Cardiac muscle cell (in vitro differentiated cells and primary cell): ENCODE measurements around the gene HSPBP1. TPM values are rescaled to one million over a fixed set of nuclear protein-coding genes. Genes with fewer than 3 reads are reported as not detected.
A peak's percentile ranks its signal among the peaks of the same experiment; 100 is the strongest.

Experiments
- DNase-seq, 2 donors: peaks; one replicate each; pipeline versions ENCODE4 v3.0.0 to v3.0.0-alpha.2; 2010 to 2017; ENCODE audit warnings: low read depth in 1 of 2, low spot score in 1 of 2
- H3K27ac ChIP-seq: fragments of 200-600 bp; sonication (generic); 2 replicates; pipeline ENCODE4 v1.5.1; 2016
- H3K27me3 ChIP-seq: fragments of 200-600 bp; sonication (generic); 2 replicates; pipeline ENCODE4 v1.6.0; 2016; ENCODE audit warnings: control low read depth
- H3K36me3 ChIP-seq: fragments of 200-600 bp; sonication (generic); 2 replicates; pipeline ENCODE4 v1.5.1; 2016; ENCODE audit warnings: control low read depth
- H3K4me1 ChIP-seq: fragments of 200-600 bp; sonication (generic); 2 replicates; pipeline ENCODE4 v1.8.1; 2017; ENCODE audit warnings: low read depth, mild to moderate bottlenecking, mixed run types
- H3K4me3 ChIP-seq: fragments of 200-600 bp; sonication (generic); 2 replicates; pipeline ENCODE4 v1.5.1; 2016; ENCODE audit warnings: mild to moderate bottlenecking
- H3K9me3 ChIP-seq: fragments of 200-600 bp; sonication (generic); 2 replicates; pipeline ENCODE4 v1.5.1; 2017; ENCODE audit warnings: low read depth, mild to moderate bottlenecking, control low read depth
- polyA plus RNA-seq: library from polyadenylated mRNA; unstranded; fragments of >200 nt; fragmentation: Nextera tagmentation; extraction: Ambion mirVana; gene quantifications from 2 replicates; pipeline ENCODE4 v1.2.1, GENCODE V29; 2016
- total RNA-seq: library from RNA; depleted of rRNA; stranded (reverse); fragments of >200 nt; gene quantifications from 2 replicates; pipeline ENCODE4 v1.2.3, GENCODE V29; 2016
- TF ChIP-seq, protein P1 (sequence below): IDR thresholded peaks from 2 replicates; pipeline ENCODE4 v1.5.1; 2012; ENCODE audit warnings: low read depth, mild to moderate bottlenecking, low read length

HSPBP1 gene
- total and polyA plus RNA-seq, 2 experiments from 2014 or later, result 47.2 to 123 TPM

DNA sequence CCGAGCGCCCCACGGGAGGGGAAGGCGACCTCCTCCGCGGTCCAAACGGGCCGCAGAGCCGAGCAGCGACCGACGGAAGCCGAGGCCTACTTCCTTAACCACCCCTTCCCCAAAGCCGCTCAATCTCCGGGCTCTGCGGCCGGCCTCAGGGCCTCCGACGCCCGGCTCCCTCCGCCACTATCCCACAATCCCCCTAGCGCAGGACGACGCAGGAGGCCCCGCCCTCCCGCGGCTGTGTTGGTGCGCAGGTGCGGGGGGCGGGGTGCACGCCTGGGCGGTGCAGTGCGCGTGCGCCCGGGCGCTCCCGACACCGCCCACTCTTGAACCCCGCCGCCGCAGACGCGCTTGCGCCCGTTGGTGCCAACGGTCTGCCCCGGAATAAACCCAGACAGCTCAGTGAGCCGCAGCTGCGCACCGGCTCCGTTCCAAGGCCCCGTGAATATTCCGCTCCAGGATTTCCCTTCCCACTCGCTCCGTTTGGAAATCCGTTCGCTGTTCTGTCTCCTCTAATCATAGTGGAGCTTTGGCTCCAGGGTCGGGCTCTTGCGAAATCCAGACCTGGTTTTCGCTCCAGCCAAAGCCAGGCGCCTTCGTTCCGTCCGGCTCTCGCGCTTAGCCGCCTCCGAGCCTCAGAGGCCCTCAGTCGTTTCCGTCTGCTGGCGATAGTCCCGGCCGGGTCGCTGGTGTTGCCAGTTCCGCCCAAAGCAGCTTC lies 20.9 kb downstream of the HSPBP1 start, which contains the start of gene PPP6R1:
Gene PPP6R1 (minus strand): TSS at position 190 of the 712 bp plus-strand sequence. CDS start 11,914 bp downstream, outside the sequence.
- Histone ChIP-seq H3K36me3 (no peaks in the 10 kb centered on the region), H3K27me3 (no peaks in the 10 kb centered on the region), H3K4me1 (peaks cover 15% of the 10 kb centered on the region), H3K4me3 (peak within 1 kb of the TSS; percentile 85), H3K9me3 (no peaks in the 10 kb centered on the region), H3K27ac (peak within 1 kb of the TSS; percentile 90)
- TF ChIP-seq, protein P1, sequence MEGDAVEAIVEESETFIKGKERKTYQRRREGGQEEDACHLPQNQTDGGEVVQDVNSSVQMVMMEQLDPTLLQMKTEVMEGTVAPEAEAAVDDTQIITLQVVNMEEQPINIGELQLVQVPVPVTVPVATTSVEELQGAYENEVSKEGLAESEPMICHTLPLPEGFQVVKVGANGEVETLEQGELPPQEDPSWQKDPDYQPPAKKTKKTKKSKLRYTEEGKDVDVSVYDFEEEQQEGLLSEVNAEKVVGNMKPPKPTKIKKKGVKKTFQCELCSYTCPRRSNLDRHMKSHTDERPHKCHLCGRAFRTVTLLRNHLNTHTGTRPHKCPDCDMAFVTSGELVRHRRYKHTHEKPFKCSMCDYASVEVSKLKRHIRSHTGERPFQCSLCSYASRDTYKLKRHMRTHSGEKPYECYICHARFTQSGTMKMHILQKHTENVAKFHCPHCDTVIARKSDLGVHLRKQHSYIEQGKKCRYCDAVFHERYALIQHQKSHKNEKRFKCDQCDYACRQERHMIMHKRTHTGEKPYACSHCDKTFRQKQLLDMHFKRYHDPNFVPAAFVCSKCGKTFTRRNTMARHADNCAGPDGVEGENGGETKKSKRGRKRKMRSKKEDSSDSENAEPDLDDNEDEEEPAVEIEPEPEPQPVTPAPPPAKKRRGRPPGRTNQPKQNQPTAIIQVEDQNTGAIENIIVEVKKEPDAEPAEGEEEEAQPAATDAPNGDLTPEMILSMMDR, result no peak
- peak; percentile 98 to 100 for DNase-seq

DNA sequence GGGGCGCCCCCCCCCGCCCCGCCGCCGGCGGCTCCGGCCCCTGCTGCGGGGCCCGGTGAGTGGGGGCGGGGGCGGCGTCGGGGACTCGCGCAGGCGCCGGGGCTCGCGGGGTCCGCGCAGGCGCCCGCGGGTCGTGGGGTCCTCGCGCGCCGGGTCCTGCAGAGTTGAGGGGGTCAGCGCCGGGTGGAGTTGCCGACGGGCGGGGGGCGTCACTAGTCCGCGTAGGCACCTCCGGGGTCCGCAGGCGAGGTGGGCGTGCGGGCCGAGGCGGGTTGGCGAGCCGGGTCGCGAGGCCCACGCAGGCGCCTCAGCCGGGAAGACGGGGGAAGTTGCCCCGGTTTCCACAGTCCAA lies 21.5 kb downstream of the HSPBP1 start:
- TF ChIP-seq, protein P1, result no peak
- Histone ChIP-seq H3K27ac (peak overlapping the region; percentile 90), H3K4me1 (peaks cover 15% of the 10 kb centered on the region), H3K9me3 (no peaks in the 10 kb centered on the region), H3K36me3 (no peaks in the 10 kb centered on the region), H3K27me3 (no peaks in the 10 kb centered on the region), H3K4me3 (peak overlapping the region; percentile 85)
- DNase-seq, result peak in 1 of 2 donors; percentile 32

DNA sequence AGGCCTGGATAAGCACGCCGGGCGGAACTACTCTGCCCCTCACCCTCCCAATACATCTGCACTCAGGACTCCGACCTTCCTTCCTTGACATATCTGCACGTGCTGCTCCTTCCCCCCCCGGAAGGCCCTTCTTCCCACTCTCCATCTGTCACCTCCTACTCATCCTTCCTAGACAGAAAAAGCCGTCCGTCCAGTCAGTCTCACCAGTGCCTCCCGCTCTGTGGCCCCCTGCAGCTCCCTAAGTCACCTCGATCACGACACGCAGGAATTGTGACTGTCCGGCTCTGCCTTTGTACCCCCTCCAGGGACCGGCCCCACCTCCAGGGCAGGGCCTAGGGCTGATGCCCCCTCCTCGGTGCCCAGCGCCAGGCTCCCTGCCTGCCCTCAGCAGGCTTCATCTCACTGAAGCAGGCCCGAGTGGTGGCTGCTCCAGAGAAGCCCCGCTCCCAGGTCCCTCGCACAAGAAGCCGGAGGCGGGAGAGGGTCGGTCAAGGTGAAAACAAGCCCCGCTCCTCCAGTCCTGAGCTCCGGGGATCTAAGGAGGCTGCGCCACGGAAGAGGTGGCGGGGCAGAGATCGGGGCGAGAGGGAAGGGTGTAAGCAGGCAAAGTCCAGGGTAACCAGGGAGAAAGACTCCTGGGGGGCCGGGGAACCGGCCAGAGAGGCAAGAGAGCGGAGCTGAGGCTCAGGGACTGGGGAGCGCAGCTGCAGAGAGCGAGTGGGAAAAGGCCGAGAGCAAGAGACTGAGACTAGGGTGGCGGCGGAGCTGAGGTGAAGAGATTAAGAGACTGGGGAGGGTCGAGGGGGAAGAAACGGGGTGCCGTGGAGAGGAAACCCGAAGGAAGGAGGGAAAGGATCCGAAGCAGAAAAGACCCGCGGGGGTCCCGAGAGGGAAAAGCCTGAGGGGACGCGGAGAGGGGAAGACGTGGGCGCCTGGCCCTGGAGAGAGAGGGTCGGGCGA lies 22.2 kb downstream of the HSPBP1 start:
- Histone ChIP-seq H3K27me3 (no peaks in the 10 kb centered on the region), H3K4me3 (peak overlapping the region; percentile 85), H3K9me3 (no peaks in the 10 kb centered on the region), H3K27ac (peak overlapping the region; percentile 90), H3K36me3 (no peaks in the 10 kb centered on the region), H3K4me1 (peaks cover 15% of the 10 kb centered on the region)
- TF ChIP-seq, protein P1, result no peak
- DNase-seq, result peak; percentile 17 to 47

DNA sequence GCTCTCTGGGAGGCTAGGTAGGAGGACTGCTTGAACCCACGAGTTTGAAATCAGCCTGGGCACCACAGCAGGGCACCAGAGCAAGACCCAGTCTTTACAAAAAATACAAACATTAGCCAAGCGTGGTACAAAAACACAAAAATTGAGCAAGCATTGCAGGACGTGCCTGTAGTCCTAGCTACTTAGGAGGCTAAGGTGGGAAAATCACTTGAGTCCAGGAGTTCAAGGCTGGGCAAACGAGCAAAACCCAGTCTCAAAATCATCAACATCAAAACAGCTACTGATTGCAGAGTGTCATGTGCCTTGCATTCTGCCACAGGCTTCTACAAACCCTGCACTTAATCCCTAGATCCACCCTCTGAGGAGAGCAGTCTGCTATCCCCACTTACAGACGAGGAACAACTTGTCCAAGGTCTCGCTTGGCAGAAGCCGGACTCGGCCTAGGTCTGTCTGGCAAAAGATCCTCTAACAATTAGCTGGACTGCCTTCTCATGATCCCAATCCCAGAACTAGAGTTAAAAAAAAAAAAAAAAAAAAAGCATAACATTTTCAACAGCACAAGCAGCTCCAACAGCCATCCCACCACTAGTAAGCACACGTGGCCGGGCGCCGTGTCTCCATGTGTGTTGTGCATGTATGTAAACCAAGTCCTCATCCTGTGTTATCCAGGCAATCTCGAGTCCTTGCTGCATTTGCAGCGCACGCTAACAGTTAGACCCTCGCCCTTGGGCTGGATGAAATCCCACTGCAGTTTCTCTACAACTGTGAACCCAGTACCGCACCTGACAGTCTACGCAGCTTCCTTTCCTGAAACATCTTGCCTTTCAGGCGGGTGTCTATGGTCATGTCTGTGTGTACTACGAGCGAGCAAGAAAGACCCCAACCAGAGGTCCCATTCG lies 23.1 kb downstream of the HSPBP1 start:
- H3K4me1 ChIP-seq, result peaks cover 15% of the 10 kb centered on the region
- no peak for DNase-seq
- no peaks in the 10 kb centered on the region for H3K9me3 ChIP-seq
- H3K4me3 ChIP-seq, result peak overlapping the region; percentile 85
- TF ChIP-seq, protein P1, result no peak
- no peaks in the 10 kb centered on the region for H3K27me3 ChIP-seq
- no peak overlapping the region for H3K27ac ChIP-seq
- H3K36me3 ChIP-seq, result no peaks in the 10 kb centered on the region
